ENCODE results near the gene EXOSC3.

EXOSC3 gene

GRCh38 chr9:37739222-37739621 lies 45.6 kb downstream of the EXOSC3 start:
- no peak for DNase-seq (ENCODE audit: low read depth in 2 of 3, low spot score in 1 of 3)

- no peak for DNase-seq (ENCODE audit: low read depth in 2 of 3, low spot score in 1 of 3)
Measured at GRCh38 chr9:37732952-37733351, 51.9 kb downstream of the EXOSC3 start.

- DNase-seq (ENCODE audit: low read depth in 2 of 3, low spot score in 1 of 3) = no peak
Measured at GRCh38 chr9:37732086-37732741, 52.6 kb downstream of the EXOSC3 start.

GRCh38 chr9:37730839-37731238 lies 54.0 kb downstream of the EXOSC3 start:
- no peak for DNase-seq (ENCODE audit: low read depth in 2 of 3, low spot score in 1 of 3)

- DNase-seq (ENCODE audit: low read depth in 2 of 3, low spot score in 1 of 3) = no peak
Measured at GRCh38 chr9:37730256-37730655, 54.6 kb downstream of the EXOSC3 start.
